Epithelial cell of proximal tubule (primary cell): ENCODE results near the gene ZNF804B. TPM values are rescaled to one million over a fixed set of nuclear protein-coding genes. Genes with fewer than 3 reads are reported as not detected.

Source experiments
- DNase-seq: peaks from one replicate; pipeline ENCODE4 v3.0.0-alpha.2; 2011; ENCODE audit warnings: low read depth
- H3K4me3 ChIP-seq: 2 replicates; pipeline ENCODE4 v1.5.1; 2011; ENCODE audit warnings: low read depth, mild to moderate bottlenecking, low read length
- total RNA-seq: library from RNA; depleted of rRNA; stranded (reverse); fragments of >200 nt; gene quantifications from 2 replicates; pipeline ENCODE4 v1.2.3, GENCODE V29; 2015
- TF ChIP-seq, protein P1 (sequence below): conservative IDR thresholded peaks from 2 replicates; pipeline ENCODE4 v1.5.1; 2012; ENCODE audit warnings: low read depth, mild to moderate bottlenecking, low read length

The ZNF804B gene
- total RNA-seq, 1 donor from 2014 or later: not detected

GRCh38 chr7:88826222-88826621, 66.7 kb downstream of the ZNF804B start:
- no peak overlapping the region for H3K4me3 ChIP-seq
- no peak for DNase-seq
- TF ChIP-seq, protein P1, sequence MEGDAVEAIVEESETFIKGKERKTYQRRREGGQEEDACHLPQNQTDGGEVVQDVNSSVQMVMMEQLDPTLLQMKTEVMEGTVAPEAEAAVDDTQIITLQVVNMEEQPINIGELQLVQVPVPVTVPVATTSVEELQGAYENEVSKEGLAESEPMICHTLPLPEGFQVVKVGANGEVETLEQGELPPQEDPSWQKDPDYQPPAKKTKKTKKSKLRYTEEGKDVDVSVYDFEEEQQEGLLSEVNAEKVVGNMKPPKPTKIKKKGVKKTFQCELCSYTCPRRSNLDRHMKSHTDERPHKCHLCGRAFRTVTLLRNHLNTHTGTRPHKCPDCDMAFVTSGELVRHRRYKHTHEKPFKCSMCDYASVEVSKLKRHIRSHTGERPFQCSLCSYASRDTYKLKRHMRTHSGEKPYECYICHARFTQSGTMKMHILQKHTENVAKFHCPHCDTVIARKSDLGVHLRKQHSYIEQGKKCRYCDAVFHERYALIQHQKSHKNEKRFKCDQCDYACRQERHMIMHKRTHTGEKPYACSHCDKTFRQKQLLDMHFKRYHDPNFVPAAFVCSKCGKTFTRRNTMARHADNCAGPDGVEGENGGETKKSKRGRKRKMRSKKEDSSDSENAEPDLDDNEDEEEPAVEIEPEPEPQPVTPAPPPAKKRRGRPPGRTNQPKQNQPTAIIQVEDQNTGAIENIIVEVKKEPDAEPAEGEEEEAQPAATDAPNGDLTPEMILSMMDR: no peak

- TF ChIP-seq, protein P1: peak; percentile 79
- no peak overlapping the region for H3K4me3 ChIP-seq
- no peak for DNase-seq
Measured at GRCh38 chr7:88835147-88835728, 75.7 kb downstream of the ZNF804B start.

DNA sequence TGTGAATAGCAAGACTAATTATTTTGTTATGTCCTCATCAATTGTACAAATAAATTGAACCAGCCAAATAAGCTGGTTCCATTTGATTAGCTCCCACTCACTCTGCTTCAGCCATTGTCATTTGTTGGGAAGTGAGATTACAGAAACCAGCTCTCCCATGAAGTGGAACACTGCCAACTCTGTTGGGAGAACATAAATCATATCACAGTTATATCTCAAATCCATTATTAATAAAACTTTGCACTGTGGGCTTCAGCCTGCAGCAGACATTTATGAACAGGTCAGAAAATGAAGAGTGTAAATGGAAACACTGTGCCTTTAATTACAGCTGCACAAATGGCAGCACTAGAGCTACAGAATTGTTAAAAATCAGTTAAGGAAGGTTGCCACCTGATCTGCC, 82.7 kb downstream of the ZNF804B start:
- DNase-seq: no peak
- TF ChIP-seq, protein P1: no peak
- no peak overlapping the region for H3K4me3 ChIP-seq

DNA sequence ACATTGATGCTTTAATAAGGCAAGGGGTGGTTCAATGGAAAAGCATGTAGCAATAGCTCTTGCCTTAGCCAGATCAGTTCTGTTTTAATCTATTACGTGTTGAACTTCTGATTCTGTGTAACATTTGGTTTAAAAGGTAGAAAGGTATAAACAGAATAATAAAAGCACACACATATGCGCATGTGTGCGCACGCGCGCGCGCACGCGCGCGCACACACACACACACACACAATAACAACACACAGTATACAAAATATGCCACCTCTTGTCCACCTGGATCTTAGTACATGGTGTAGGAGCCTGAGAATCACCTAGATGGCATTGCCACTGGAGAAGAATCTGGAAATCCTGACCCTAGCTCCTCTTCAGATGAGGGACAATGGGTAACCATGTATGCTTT, 85.6 kb downstream of the ZNF804B start:
- no peak for DNase-seq
- TF ChIP-seq, protein P1: no peak
- H3K4me3 ChIP-seq: no peak overlapping the region

DNA sequence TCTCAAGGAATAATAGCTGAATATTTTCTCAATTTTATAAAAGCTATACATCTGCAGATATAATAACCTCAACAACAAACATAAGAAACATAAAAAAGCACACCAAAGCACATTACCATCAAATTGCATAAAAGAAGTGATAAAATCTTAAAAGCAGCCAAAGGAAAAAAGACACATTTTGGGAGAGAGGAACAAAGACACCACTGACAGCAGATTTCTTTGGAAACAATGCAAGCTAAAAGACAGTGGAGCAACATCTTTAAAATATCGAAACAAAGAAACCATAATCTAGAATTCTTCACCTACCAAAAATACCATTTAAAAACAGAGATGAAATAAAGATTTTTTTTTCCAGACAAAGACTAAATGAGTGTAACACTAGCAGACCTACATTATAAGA, 91.7 kb downstream of the ZNF804B start:
- no peak overlapping the region for H3K4me3 ChIP-seq
- TF ChIP-seq, protein P1: no peak
- DNase-seq: no peak

- H3K4me3 ChIP-seq: no peak overlapping the region
- DNase-seq: no peak
- TF ChIP-seq, protein P1: no peak
Measured at GRCh38 chr7:88859288-88859687, 99.8 kb downstream of the ZNF804B start.

DNA sequence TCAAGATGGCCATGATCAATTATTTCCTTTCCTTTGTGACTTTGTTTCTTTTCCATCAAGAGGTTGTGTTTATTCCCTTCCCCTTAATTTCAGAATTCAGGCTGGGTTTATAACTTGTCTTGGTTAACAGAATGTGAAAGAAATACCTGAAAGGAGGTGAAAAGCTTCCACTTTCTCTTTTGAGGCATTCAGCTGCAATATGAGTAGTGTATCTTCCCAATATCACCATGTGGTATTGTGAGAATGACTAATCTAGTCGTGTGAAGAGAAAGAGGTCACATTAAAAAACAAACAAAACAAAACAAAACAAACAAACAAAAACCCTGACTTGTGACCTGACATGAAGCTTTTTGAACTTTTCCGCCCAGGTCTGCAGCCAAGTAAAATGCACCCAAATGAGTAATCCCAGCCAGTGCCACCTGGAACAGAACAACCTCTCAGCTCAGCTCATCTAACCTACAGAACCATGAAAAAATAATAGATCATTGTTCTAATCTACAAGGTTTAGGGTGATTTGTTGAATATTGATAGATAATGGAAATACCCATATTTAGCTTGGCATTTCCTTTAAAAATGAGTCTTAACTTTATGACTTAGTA, 106.9 kb downstream of the ZNF804B start:
- H3K4me3 ChIP-seq: no peak overlapping the region
- TF ChIP-seq, protein P1: no peak
- no peak for DNase-seq
